OCI-LY7 (cell line): ENCODE measurements around the gene OPRL1. TPM values are rescaled to one million over a fixed set of nuclear protein-coding genes. Genes with fewer than 3 reads are reported as not detected.

Experiments
- BruUV-seq: library from RNA; stranded (reverse); fragments of 400-500 nt; replicated peaks from 2 replicates; lab custom pipeline; 2021; lab: Mats Ljungman, UMichigan
- CTCF ChIA-PET: fragments of 300-600 bp; sonication (Branson Sonifier 250); formaldehyde crosslinking; loops from one replicate; lab custom pipeline; 2022; ENCODE audit warnings: antibody characterized with exemption; ENCODE audit not compliant: unreplicated experiment; lab: Charles Lee
- POLR2A ChIA-PET: fragments of 300-600 bp; sonication (Branson Sonifier 250); formaldehyde crosslinking; loops from one replicate; lab custom pipeline; 2022; ENCODE audit warnings: antibody characterized with exemption; lab: Charles Lee
- DNase-seq: peaks from one replicate; pipeline ENCODE4 v3.0.0-alpha.2; 2015; ENCODE audit warnings: low spot score
- H2AFZ ChIP-seq: fragments of 200-600 bp; sonication (generic), shearing (Covaris generic); 2 replicates; pipeline ENCODE4 v1.6.1; 2014; ENCODE audit warnings: mild to moderate bottlenecking, antibody characterized with exemption, low read length, moderate library complexity
- H3K27ac ChIP-seq: fragments of 200-600 bp; sonication (generic); 2 replicates; pipeline ENCODE4 v1.5.1; 2014; ENCODE audit warnings: mixed run types, low read depth, mild to moderate bottlenecking, moderate library complexity, low read length, inconsistent platforms; ENCODE audit not compliant: poor library complexity, severe bottlenecking
- H3K36me3 ChIP-seq: fragments of 200-600 bp; sonication (generic); 2 replicates; pipeline ENCODE4 v1.6.1; 2014; ENCODE audit warnings: mild to moderate bottlenecking, antibody characterized with exemption, low read length, moderate library complexity, mixed read lengths; ENCODE audit not compliant: insufficient read depth
- H3K4me1 ChIP-seq: fragments of 200-600 bp; sonication (generic); 2 replicates; pipeline ENCODE4 v1.5.1; 2014; ENCODE audit warnings: mild to moderate bottlenecking, low read length; ENCODE audit not compliant: insufficient read depth, poor library complexity, severe bottlenecking
- H3K4me2 ChIP-seq: fragments of 200-600 bp; sonication (generic); 2 replicates; pipeline ENCODE4 v1.6.1; 2014; ENCODE audit warnings: mild to moderate bottlenecking, low read length
- H3K4me3 ChIP-seq: fragments of 200-600 bp; sonication (generic); 2 replicates; pipeline ENCODE4 v1.5.1; 2014; ENCODE audit warnings: mild to moderate bottlenecking, low read depth, low read length; ENCODE audit not compliant: poor library complexity, severe bottlenecking
- H3K79me2 ChIP-seq: fragments of 200-600 bp; sonication (generic); 2 replicates; pipeline ENCODE4 v1.6.1; 2016; ENCODE audit warnings: low read depth, mild to moderate bottlenecking, low read length, moderate library complexity, mixed read lengths; ENCODE audit not compliant: insufficient read depth
- H3K9me2 ChIP-seq: fragments of 200-600 bp; sonication (generic); 2 replicates; pipeline ENCODE4 v1.6.1; 2016; ENCODE audit warnings: mild to moderate bottlenecking, low read length, mixed read lengths; ENCODE audit not compliant: insufficient read depth
- H3K9me3 ChIP-seq: fragments of 200-600 bp; sonication (generic); 2 replicates; pipeline ENCODE4 v1.6.1; 2014; ENCODE audit warnings: mild to moderate bottlenecking, mixed run types, low read length, mixed read lengths
- H4K20me1 ChIP-seq: fragments of 200-600 bp; sonication (generic); 2 replicates; pipeline ENCODE4 v1.6.1; 2014; ENCODE audit warnings: mild to moderate bottlenecking, antibody characterized with exemption, low read length, moderate library complexity, mixed read lengths; ENCODE audit not compliant: insufficient read depth
- CTCF ChIP-seq: fragments of 200-600 bp; sonication (generic); conservative IDR thresholded peaks from 2 replicates; pipeline ENCODE4 v1.5.1; 2014; ENCODE audit warnings: mild to moderate bottlenecking, antibody characterized with exemption, low read length, moderate library complexity, mixed read lengths
- EZH2phosphoT487 ChIP-seq: fragments of 200-600 bp; sonication (generic); IDR thresholded peaks from 2 replicates; pipeline ENCODE4 v1.6.1; 2018; ENCODE audit warnings: low read depth, borderline replicate concordance, mild to moderate bottlenecking, mixed run types, antibody characterized with exemption, low read length, moderate library complexity, mixed read lengths
- intact Hi-C: fragments of 100-400 bp; cut with micrococcal nuclease; formaldehyde crosslinking; loops from one replicate; pipeline ENCODE4 v1.10.0; 2022; ENCODE audit not compliant: unreplicated experiment
- total RNA-seq, 2 experiments: library from RNA; depleted of rRNA in 1 of 2; stranded (reverse); fragments of >200 nt in 1 of 2; shearing (Covaris generic) in 1 of 2; gene quantifications; 2 replicates each; pipeline ENCODE4 v1.2.3, GENCODE V29; 2014 to 2022

Gene OPRL1
- total RNA-seq, 2 experiments from 2014 or later, result 6.4 to 7.6 TPM

DNA sequence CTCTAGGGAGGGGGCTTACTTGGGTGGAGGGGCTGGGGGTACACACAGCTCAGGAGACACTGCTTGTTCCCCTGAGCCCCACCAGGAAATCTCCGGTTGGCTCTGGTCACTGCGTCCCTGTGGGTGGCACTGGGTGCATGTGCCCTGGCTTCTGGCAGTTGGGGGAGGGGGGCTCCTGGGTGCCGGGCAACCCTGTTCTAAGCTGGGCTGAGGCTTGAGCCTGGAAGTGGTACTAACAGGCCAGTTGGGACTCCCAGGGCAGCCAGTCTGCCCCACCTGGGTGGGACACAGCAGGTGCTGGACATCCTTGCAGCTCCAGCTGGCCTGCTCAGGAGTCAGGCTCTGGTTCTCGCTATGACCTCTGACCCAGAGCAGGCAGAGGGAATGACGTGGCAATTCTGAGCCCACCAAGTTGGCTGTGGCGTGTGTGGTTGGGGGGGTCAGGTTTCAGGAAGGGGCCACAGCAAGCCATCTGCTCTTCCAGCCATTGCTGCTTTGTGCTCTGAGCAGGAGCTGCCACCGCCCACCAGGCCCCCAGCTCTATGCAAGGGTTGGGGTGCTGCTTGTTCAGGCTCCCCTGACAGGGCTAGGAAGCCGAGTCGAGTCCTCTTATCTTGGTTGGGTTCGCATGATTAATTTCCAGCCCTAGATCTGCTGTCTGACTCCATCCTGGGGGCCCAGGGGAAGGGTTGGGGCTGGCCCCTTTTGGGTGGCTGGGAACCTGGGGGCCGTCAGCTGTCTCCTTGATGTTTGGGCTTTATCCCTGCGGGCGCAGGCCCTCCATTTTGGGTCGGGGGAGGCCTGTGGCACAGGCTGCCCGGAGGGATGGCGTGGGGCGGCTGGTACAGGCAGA, 43.3 kb upstream of the OPRL1 start:
- Histone ChIP-seq H3K4me3 (no peak overlapping the region), H3K36me3 (peaks cover 26% of the 10 kb centered on the region; the same call in 1 of the 2 replicates), H2AFZ (no peak overlapping the region), H3K79me2 (no peaks in the 10 kb centered on the region), H4K20me1 (no peaks in the 10 kb centered on the region), H3K9me2 (no peaks in the 10 kb centered on the region), H3K4me2 (no peak overlapping the region), H3K4me1 (peaks cover 35% of the 10 kb centered on the region), H3K27ac (no peak overlapping the region), H3K9me3 (no peaks in the 10 kb centered on the region)
- no peak for DNase-seq
- intact Hi-C loops, result no loop called here
- BruUV-seq, result no TSS peak
- ChIA-PET POLR2A (no interaction called here), CTCF (no interaction called here)
- TF ChIP-seq EZH2phosphoT487, result no peak
- TF ChIP-seq CTCF, result no peak

GRCh38 chr20:64037199-64037497, 42.7 kb upstream of the OPRL1 start:
- intact Hi-C loops, result no loop called here
- POLR2A ChIA-PET, result no interaction called here
- no peak for DNase-seq
- no peaks in the 10 kb centered on the region for H3K9me2 ChIP-seq
- CTCF ChIA-PET, result no interaction called here
- no peaks in the 10 kb centered on the region for H4K20me1 ChIP-seq
- no peaks in the 10 kb centered on the region for H3K9me3 ChIP-seq
- no peak overlapping the region for H3K27ac ChIP-seq
- peaks cover 41% of the 10 kb centered on the region for H3K4me1 ChIP-seq
- TF ChIP-seq CTCF, result no peak
- TF ChIP-seq EZH2phosphoT487, result no peak
- H2AFZ ChIP-seq, result no peak overlapping the region
- H3K4me2 ChIP-seq, result no peak overlapping the region
- no TSS peak for BruUV-seq
- H3K36me3 ChIP-seq, result peaks cover 21% of the 10 kb centered on the region; the same call in 1 of the 2 replicates
- H3K79me2 ChIP-seq, result no peaks in the 10 kb centered on the region
- no peak overlapping the region for H3K4me3 ChIP-seq
